GM21737 (cell line): ENCODE data around the gene DNM3.

Experiments
- ATAC-seq: cut with Tn5 transposase; IDR thresholded peaks from one replicate; pipeline ENCODE4 v1.9.1; 2021; ENCODE audit warnings: mild to moderate bottlenecking, moderate library complexity; ENCODE audit not compliant: unreplicated experiment

Gene DNM3

GRCh38 chr1:172086137-172086536 lies 244.8 kb downstream of the DNM3 start:
- no peak for ATAC-seq

GRCh38 chr1:172088256-172088655 lies 247.0 kb downstream of the DNM3 start:
- no peak for ATAC-seq

- ATAC-seq = no peak
Measured at GRCh38 chr1:172089768-172090510, 248.6 kb downstream of the DNM3 start.

GRCh38 chr1:172090511-172090817 lies 249.2 kb downstream of the DNM3 start:
- ATAC-seq = no peak

DNA sequence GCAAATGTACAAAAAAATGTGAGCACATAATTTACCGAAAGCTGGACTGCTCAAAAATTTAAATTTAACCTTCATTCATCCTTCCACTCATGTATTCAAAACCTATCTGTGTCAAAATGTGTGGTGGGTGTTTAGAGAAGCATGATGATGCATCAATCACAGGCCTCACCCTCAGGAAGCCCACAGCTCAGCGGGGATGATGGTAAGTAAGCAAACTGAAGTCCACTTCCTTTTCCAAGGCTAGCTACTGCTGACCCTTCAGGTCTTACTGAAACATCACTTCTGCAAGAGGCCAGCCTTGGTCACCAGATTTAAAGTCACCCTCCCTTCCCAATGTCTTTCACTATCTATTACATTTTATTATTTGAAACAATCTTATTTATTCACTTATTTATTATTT lies 254.5 kb downstream of the DNM3 start:
- no peak for ATAC-seq

DNA sequence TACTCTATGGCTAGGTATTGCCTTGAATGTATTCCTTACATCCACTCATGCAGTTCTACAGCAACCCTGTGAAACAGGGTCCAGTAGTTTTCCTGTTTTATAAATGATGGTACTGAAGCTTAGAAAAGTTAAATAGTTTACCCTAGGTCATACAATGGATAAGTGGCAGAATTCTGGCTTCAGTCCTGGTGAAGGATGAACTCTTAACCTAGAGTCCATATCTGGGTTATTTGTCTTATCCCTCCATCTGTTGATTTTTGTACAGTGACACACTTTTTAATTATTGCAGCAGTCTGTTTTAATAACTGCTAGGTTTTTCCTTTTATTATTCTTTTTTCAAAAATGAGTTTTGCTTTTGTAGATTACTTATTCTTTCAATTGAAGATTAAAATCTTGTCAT lies 263.9 kb downstream of the DNM3 start:
- ATAC-seq = no peak

- ATAC-seq = no peak
Measured at GRCh38 chr1:172107316-172107975, 266.1 kb downstream of the DNM3 start.

DNA sequence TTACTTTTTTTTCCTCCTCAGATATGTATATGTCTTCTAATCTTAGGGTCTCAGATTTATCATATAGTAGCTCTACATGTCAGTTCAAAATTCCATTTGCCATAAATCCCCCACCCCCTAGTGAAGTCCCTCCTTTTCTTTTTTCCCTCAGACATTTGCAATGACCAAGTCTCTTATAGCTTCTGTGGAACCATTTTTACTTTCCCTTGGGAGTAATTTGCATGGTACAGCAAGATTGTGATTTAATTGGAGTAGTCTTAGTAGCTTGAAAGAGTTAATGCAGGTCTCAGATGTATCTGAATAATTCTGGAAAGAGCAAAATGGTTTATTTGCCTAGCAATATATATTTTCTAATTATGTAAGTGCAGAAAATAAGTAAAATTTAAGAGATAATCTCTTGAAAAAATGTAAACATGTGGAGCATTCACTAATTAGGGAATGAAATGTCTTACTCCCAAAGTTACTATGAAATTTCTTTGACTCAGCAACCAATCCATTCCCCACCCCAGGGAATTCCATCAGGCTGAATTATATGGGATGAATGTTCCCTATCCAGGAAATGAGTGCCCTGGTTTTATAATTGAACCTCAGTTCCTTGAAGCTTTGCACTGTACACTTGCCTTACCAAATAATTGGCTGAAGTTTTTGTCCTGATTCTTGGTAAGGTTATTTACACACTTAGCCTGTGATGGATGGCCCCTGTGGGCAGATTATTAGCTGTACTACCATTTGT lies 267.0 kb downstream of the DNM3 start:
- ATAC-seq = no peak

GRCh38 chr1:172109359-172109758 lies 268.1 kb downstream of the DNM3 start:
- ATAC-seq = no peak

DNA sequence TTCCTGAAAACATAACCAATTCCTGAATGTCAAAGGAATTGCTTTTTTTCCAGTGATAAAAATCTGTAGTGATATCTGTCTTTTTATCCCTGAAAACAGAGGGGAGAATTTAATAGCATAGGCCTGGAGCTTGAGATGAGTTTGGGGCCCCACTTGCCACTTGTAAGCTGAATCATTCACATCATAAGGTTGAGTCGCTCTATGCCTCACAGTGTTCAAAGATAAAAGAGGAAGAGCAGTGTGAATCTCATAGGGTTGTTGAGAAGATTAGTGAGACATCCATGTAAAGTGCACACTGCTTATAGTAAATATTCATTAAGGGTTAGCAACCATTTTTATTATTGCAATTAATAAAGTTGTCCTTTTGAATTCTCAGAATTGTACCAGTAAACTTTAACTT lies 271.3 kb downstream of the DNM3 start:
- ATAC-seq = no peak

DNA sequence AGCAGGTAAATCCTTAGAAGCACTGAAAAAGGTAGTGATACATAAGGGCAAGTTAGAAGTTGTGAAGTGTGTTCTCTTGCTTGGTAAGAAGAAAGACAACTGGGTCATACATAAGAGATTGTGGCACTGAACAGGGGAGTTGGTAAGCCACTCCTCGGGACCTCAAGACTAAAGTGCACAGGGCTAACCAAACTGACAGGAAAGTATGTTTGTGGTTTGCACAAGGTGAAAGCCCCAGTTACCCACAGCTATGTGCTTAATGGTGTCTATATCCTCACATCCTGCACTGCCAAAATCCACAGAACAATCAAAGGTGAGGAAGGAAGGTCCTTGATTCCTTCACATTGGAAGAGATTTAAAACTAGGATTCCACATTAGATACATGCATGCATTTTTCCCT lies 276.5 kb downstream of the DNM3 start:
- ATAC-seq = no peak

GRCh38 chr1:172118618-172119017 lies 277.3 kb downstream of the DNM3 start:
- ATAC-seq = no peak

DNA sequence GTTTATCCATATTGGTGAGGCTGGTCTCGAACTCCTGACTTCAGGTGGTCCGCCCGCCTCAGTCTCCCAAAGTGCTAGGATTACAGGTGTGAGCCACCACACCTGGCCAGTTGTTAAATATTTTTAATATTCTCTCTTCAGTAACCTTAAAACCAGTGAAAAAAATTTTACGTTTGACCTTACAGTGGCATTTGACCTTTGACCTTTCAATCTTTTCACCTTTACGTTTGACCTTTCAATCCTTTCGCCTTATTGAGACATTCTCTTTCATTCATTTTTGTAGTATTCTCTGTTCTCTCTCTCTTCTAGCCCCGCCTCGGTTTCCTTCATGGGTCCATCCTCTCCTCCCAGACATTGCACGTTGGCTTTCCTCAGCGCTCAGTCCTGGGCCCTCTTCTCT lies 277.9 kb downstream of the DNM3 start:
- ATAC-seq = no peak

GRCh38 chr1:172120381-172120780 lies 279.1 kb downstream of the DNM3 start:
- no peak for ATAC-seq

GRCh38 chr1:172121081-172121717 lies 279.9 kb downstream of the DNM3 start:
- ATAC-seq = no peak

GRCh38 chr1:172122381-172122780 lies 281.1 kb downstream of the DNM3 start:
- ATAC-seq = no peak

DNA sequence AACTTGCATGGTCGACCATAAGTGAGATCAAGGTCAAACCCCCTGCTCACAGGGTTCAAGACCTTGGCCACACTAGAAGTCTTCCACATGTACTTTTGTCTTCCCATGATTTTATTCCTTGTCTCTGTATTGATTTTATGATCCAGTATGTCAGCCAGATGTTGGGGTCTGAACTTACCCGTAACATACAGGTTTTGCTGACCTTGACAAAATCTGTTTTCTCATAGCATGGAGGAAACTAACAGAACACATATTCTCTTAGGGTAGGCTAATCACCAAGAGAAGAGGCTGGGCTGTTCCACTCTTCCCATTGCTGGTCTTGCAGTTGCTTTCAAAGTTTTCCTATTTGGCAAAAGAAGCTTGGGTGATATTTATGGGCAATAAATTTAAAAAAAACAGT lies 284.0 kb downstream of the DNM3 start:
- no peak for ATAC-seq

GRCh38 chr1:172125812-172126430 lies 284.6 kb downstream of the DNM3 start:
- ATAC-seq = no peak

GRCh38 chr1:172132836-172133235 lies 291.5 kb downstream of the DNM3 start:
- ATAC-seq = no peak

DNA sequence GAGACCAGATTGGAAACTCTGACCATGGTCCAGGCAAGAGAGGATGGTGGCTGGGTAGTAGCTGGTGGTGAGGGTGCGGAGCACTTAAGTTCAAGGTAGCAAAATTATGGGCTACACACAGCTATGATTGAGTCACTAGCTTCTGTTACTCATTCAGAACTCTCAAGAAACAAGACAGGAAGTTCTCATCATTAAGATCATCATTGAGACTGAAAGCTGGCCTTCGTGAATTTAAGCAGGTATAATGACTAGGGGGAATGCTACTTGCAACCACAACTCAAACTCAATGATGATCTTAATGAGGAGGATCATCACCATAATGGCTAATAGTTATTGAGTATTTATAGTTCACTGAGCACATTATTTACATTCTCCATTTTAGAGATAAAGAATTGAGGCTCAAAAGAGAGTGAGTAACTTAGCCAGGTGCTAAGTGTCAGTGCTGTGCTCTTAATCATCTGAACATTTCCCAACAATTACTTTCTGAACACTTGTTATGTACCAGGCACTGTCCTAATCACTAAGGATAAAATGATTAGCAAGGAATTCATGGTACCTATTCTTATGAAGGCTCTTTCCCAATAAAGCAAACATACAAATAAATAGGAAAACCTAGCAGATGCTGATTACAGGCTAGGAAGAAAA lies 292.9 kb downstream of the DNM3 start:
- no peak for ATAC-seq
